DLD1 (cell line): ENCODE data around the gene TRMO.

Source experiments
- in situ Hi-C: cut with HindIII; loops from 2 replicates; pipeline ENCODE4 v1.10.0; 2017; ENCODE audit warnings: low sequenced_read_pairs

Gene TRMO

GRCh38 chr9:97905228-97905627 is 17.1 kb downstream of the TRMO start:
- in situ Hi-C loops, result no loop called here

GRCh38 chr9:97904725-97905124 is 17.6 kb downstream of the TRMO start:
- in situ Hi-C loops, result no loop called here

GRCh38 chr9:97903177-97903576 is 19.1 kb downstream of the TRMO start:
- in situ Hi-C loops, result no loop called here

- in situ Hi-C loops, result no loop called here
Observed at GRCh38 chr9:97900738-97901565, 21.3 kb downstream of the TRMO start.

GRCh38 chr9:97900103-97900737 is 22.1 kb downstream of the TRMO start:
- in situ Hi-C loops, result no loop called here

- in situ Hi-C loops, result no loop called here
Observed at GRCh38 chr9:97895695-97896332, 26.5 kb downstream of the TRMO start.

- in situ Hi-C loops, result no loop called here
Observed at GRCh38 chr9:97895211-97895610, 27.1 kb downstream of the TRMO start.

- in situ Hi-C loops, result no loop called here
Observed at GRCh38 chr9:97892421-97892820, 29.9 kb downstream of the TRMO start.

GRCh38 chr9:97891736-97892135 is 30.6 kb downstream of the TRMO start:
- in situ Hi-C loops, result no loop called here

- in situ Hi-C loops, result no loop called here
Observed at GRCh38 chr9:97889941-97890887, 32.1 kb downstream of the TRMO start.

GRCh38 chr9:97880336-97880735 is 42.0 kb downstream of the TRMO start:
- in situ Hi-C loops, result no loop called here

GRCh38 chr9:97876061-97876460 is 46.2 kb downstream of the TRMO start:
- in situ Hi-C loops, result no loop called here

GRCh38 chr9:97875111-97875510 is 47.2 kb downstream of the TRMO start:
- in situ Hi-C loops, result no loop called here

- in situ Hi-C loops, result no loop called here
Observed at GRCh38 chr9:97874624-97875023, 47.7 kb downstream of the TRMO start.

- in situ Hi-C loops, result no loop called here
Observed at GRCh38 chr9:97873882-97874281, 48.4 kb downstream of the TRMO start.

GRCh38 chr9:97873425-97873824 is 48.9 kb downstream of the TRMO start:
- in situ Hi-C loops, result no loop called here

GRCh38 chr9:97868859-97869258 is 53.4 kb downstream of the TRMO start:
- in situ Hi-C loops, result no loop called here

- in situ Hi-C loops, result no loop called here
Observed at GRCh38 chr9:97866848-97867247, 55.5 kb downstream of the TRMO start.

- in situ Hi-C loops, result no loop called here
Observed at GRCh38 chr9:97866300-97866699, 56.0 kb downstream of the TRMO start.

GRCh38 chr9:97864396-97864795 is 57.9 kb downstream of the TRMO start:
- in situ Hi-C loops, result no loop called here

GRCh38 chr9:97863314-97863713 is 59.0 kb downstream of the TRMO start:
- in situ Hi-C loops, result no loop called here
